ENCODE results near the gene RANBP10. TPM values are rescaled to one million over a fixed set of nuclear protein-coding genes. Genes with fewer than 3 reads are reported as not detected.

Gene RANBP10
- total and polyA plus RNA-seq, 2 of the 13 experiments (the other 11 are each of a cell fraction or from before 2014, with no cell fraction given), result 9.2 to 22.7 TPM

- TF ChIP-seq AKNA (CRISPR knock-in tag; IDR thresholded peaks at IDR 0.05; ENCODE audit: borderline replicate concordance) (no peak), FUBP1 (CRISPR knock-in tag; IDR thresholded peaks at IDR 0.05; ENCODE audit: borderline replicate concordance) (no peak), ZNF777 (CRISPR knock-in tag; IDR thresholded peaks at IDR 0.05) (0 out of 2 replicates have a peak, but pooled peaks have one; percentile 9), NFKBIZ (CRISPR knock-in tag; IDR thresholded peaks at IDR 0.05) (no peak; the same call in 1 of the 2 replicates), TAF1 (CRISPR knock-in tag; IDR thresholded peaks at IDR 0.05) (peak; percentile 100), ZNF407 (CRISPR knock-in tag; IDR thresholded peaks at IDR 0.05; ENCODE audit: not compliant biosample characterization) (no peak), ZMAT5 (CRISPR knock-in tag; IDR thresholded peaks at IDR 0.05; ENCODE audit: borderline replicate concordance, low read depth) (no peak), ZNF597 (CRISPR knock-in tag; IDR thresholded peaks at IDR 0.05) (peak; percentile 90), JDP2 (CRISPR knock-in tag; IDR thresholded peaks at IDR 0.05; ENCODE audit: borderline replicate concordance) (no peak; the same call in 1 of the 2 replicates), ZNF879 (CRISPR knock-in tag; IDR thresholded peaks at IDR 0.05) (peak; percentile 47; the same call in 1 of the 2 replicates), AHR (CRISPR knock-in tag; IDR thresholded peaks at IDR 0.05) (no peak)
These were observed at the start of gene RANBP10, which contains the start of gene TSNAXIP1 (continued) for GRCh38 chr16:67806428-67807147.

Data from HepG2 (cell line).